ENCODE data around the gene TMEM217. TPM values are rescaled to one million over a fixed set of nuclear protein-coding genes. Genes with fewer than 3 reads are reported as not detected.

TMEM217 gene
- total and polyA plus RNA-seq, 2 donors (not counting 1 experiment from before 2014, with no cell fraction given): 0.73 to 1.2 TPM

DNA sequence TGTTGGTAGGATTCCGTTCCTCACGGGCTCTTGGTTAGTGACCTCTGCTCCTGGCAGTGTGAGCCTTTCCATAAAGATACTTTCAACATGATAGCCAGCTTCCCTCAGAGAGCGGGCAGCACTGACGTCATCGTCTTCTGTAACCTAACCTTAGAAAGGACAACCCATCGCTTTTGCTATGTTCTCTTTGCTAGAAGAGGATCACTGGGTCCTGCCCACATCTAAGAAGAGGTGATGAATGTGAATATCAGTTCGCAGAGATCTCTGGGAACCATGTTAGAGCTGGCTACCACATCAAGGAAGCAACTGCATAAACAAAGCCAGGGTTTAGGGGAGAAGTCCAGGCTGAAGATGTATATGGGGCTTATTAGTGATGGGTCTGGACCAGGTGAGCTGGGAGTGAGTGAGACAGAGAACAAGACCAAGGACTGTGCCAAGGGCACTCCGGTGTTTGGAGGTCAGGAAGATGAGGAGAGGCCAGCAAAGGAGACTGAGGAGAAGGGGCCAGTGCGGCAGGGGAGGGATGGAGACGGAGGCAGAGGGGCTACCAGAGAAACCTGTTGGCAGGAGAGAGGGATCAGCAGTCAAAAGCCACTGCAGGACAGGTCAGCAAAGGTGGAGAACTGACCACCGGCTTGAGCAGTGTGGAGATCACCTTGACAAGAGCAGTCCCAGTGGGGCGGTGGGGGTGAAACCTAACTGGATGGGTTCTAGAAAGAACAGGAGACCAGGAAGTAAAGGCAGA lies 48.3 kb downstream of the TMEM217 start:
- Histone ChIP-seq H3K79me2 (ENCODE audit: control insufficient read depth, insufficient read depth, low read length) (no peaks in the 10 kb centered on the region), H4K20me1 (ENCODE audit: control insufficient read depth, insufficient read depth, low read length, poor library complexity, severe bottlenecking) (no peaks in the 10 kb centered on the region), H3K27ac (ENCODE audit: low read length in 2 of 2) (no peak overlapping the region), H3K9ac (ENCODE audit: low read length) (no peak overlapping the region), H3K4me1 (ENCODE audit: control insufficient read depth in 2 of 2, insufficient read depth in 2 of 2, low read length in 2 of 2) (peaks cover 4 to 12% of the 10 kb centered on the region in 2 donors), H3K9me3 (ENCODE audit: control extremely low read depth in 1 of 3, control insufficient read depth in 2 of 3, insufficient read depth in 1 of 3, low read length in 2 of 3) (no peaks in the 10 kb centered on the region), H3K4me3 (ENCODE audit: control extremely low read depth in 1 of 5, extremely low read depth in 1 of 5, insufficient read depth in 1 of 5, low read depth in 2 of 5, low read length in 4 of 5) (no peak overlapping the region), H3K36me3 (replicated peaks in 1 of 2; ENCODE audit: control extremely low read depth in 1 of 2, control insufficient read depth in 1 of 2, extremely low read depth in 1 of 2, insufficient read depth in 2 of 2, low read length in 1 of 2) (no peaks in the 10 kb centered on the region), H3K4me2 (replicated peaks; ENCODE audit: low read depth, low read length, poor library complexity, severe bottlenecking) (no peak overlapping the region), H2AFZ (ENCODE audit: insufficient read depth, low read depth, low read length, poor library complexity, severe bottlenecking) (no peak overlapping the region), H3K27me3 (replicated peaks in 1 of 4; ENCODE audit: control extremely low read depth in 1 of 4, control insufficient read depth in 3 of 4, insufficient read depth in 4 of 4, low read length in 3 of 4) (peaks cover 0 to 4% (median 0%) of the 10 kb centered on the region in 4 experiments)
- no peak for TF ChIP-seq EZH2 (IDR thresholded peaks at IDR 0.05; ENCODE audit: borderline replicate concordance, insufficient read depth, low read depth, low read length, poor library complexity, severe bottlenecking)
- TF ChIP-seq, protein P1, sequence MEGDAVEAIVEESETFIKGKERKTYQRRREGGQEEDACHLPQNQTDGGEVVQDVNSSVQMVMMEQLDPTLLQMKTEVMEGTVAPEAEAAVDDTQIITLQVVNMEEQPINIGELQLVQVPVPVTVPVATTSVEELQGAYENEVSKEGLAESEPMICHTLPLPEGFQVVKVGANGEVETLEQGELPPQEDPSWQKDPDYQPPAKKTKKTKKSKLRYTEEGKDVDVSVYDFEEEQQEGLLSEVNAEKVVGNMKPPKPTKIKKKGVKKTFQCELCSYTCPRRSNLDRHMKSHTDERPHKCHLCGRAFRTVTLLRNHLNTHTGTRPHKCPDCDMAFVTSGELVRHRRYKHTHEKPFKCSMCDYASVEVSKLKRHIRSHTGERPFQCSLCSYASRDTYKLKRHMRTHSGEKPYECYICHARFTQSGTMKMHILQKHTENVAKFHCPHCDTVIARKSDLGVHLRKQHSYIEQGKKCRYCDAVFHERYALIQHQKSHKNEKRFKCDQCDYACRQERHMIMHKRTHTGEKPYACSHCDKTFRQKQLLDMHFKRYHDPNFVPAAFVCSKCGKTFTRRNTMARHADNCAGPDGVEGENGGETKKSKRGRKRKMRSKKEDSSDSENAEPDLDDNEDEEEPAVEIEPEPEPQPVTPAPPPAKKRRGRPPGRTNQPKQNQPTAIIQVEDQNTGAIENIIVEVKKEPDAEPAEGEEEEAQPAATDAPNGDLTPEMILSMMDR (IDR thresholded peaks at IDR 0.05): no peak
- DNase-seq (no peak), ATAC-seq (ENCODE audit: low read depth) (no peak)
- intact Hi-C loops (cut with micrococcal nuclease): loop anchor here (1.0 to 10.0 kb wide), 7 partner anchors 37 to 595 kb away; partner anchors contain the start of gene C6orf89
- peak overlapping the region; percentile 10 for H3K27ac Mint-ChIP-seq
- H3K4me3 Mint-ChIP-seq: no peak overlapping the region
- CTCF ChIA-PET: interaction anchor here (0.7 to 17.8 kb wide), 50 partner anchors 9 to 595 kb away, joined by 3 to 587 read pairs (median 5); partner anchors contain the start of genes C6orf89, MTCH1, PIM1 and PPIL1
- no peaks in the 10 kb centered on the region for H3K9me3 Mint-ChIP-seq (ENCODE audit: insufficient read depth)
- no peaks in the 10 kb centered on the region for H3K27me3 Mint-ChIP-seq
- 93% methylated on average over 8 of the region's 12 CpGs for WGBS (ENCODE audit: insufficient coverage)
- POLR2A ChIA-PET: interaction anchor here (0.5 to 1.0 kb wide), 2 partner anchors 38 to 72 kb away, joined by 3 to 4 read pairs; no protein-coding TSS in a partner anchor
- peaks cover 14% of the 10 kb centered on the region for H3K4me1 Mint-ChIP-seq

DNA sequence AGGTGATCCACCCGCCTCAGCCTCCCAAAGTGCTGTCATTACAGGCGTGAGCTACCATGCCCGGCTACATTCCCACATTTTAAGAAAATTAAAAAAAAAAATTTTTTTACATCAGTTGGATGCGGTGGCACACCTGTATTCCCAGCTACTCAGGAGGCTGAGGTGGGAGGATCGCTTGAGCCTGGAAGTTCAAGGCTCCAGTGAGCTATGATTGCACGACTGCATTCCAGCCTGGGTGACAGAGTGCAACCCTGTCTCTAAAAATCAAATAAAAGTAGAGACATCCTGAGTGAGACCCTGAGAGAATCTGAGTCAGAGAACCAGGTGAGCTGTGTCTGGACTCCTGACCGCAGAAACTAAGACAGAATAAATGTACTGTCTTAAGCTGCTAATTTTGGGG lies 49.2 kb downstream of the TMEM217 start:
- H3K4me1 ChIP-seq (ENCODE audit: control insufficient read depth in 2 of 2, insufficient read depth in 2 of 2, low read length in 2 of 2): peaks cover 4 to 12% of the 10 kb centered on the region in 2 donors
- H3K4me3 ChIP-seq (ENCODE audit: control extremely low read depth in 1 of 5, extremely low read depth in 1 of 5, insufficient read depth in 1 of 5, low read depth in 2 of 5, low read length in 4 of 5): no peak overlapping the region
- no peak for ATAC-seq (ENCODE audit: low read depth)
- H3K27me3 ChIP-seq (replicated peaks in 1 of 4; ENCODE audit: control extremely low read depth in 1 of 4, control insufficient read depth in 3 of 4, insufficient read depth in 4 of 4, low read length in 3 of 4): peaks cover 0 to 4% (median 0%) of the 10 kb centered on the region in 4 experiments
- Mint-ChIP-seq H3K4me3 (no peak overlapping the region), H3K27me3 (no peaks in the 10 kb centered on the region), H3K4me1 (peaks cover 14% of the 10 kb centered on the region), H3K9me3 (ENCODE audit: insufficient read depth) (no peaks in the 10 kb centered on the region), H3K27ac (no peak overlapping the region)
- H3K4me2 ChIP-seq (replicated peaks; ENCODE audit: low read depth, low read length, poor library complexity, severe bottlenecking): no peak overlapping the region
- DNase-seq: no peak
- POLR2A ChIA-PET: interaction anchor here (0.5 to 0.7 kb wide), 2 partner anchors 71 to 222 kb away, joined by 3 read pairs; no protein-coding TSS in a partner anchor
- H3K27ac ChIP-seq (ENCODE audit: low read length in 2 of 2): no peak overlapping the region
- TF ChIP-seq, protein P1 (IDR thresholded peaks at IDR 0.05): no peak
- TF ChIP-seq EZH2 (IDR thresholded peaks at IDR 0.05; ENCODE audit: borderline replicate concordance, insufficient read depth, low read depth, low read length, poor library complexity, severe bottlenecking): no peak
- no peaks in the 10 kb centered on the region for H3K36me3 ChIP-seq (replicated peaks in 1 of 2; ENCODE audit: control extremely low read depth in 1 of 2, control insufficient read depth in 1 of 2, extremely low read depth in 1 of 2, insufficient read depth in 2 of 2, low read length in 1 of 2)
- WGBS (ENCODE audit: insufficient coverage): 100% methylated on average over 2 of the region's 7 CpGs
- intact Hi-C loops (cut with micrococcal nuclease): loop anchor here (1.0 kb wide), 3 partner anchors 14 to 157 kb away; no protein-coding TSS in a partner anchor
- H3K9me3 ChIP-seq (ENCODE audit: control extremely low read depth in 1 of 3, control insufficient read depth in 2 of 3, insufficient read depth in 1 of 3, low read length in 2 of 3): no peaks in the 10 kb centered on the region
- H2AFZ ChIP-seq (ENCODE audit: insufficient read depth, low read depth, low read length, poor library complexity, severe bottlenecking): no peak overlapping the region
- H4K20me1 ChIP-seq (ENCODE audit: control insufficient read depth, insufficient read depth, low read length, poor library complexity, severe bottlenecking): no peaks in the 10 kb centered on the region
- no peaks in the 10 kb centered on the region for H3K79me2 ChIP-seq (ENCODE audit: control insufficient read depth, insufficient read depth, low read length)
- CTCF ChIA-PET: interaction anchor here (0.7 to 17.8 kb wide), 30 partner anchors 10 to 450 kb away, joined by 3 to 587 read pairs (median 5); partner anchors contain the start of genes C6orf89, MTCH1, PIM1 and PPIL1
- no peak overlapping the region for H3K9ac ChIP-seq (ENCODE audit: low read length)

All from B cell (primary cell).